HuH-7.5 (cell line): ENCODE data around the gene DGAT2L6.

Experiments used
- DNase-seq: peaks from one replicate; pipeline ENCODE4 v3.0.0; 2011; ENCODE audit warnings: low spot score

The DGAT2L6 gene

GRCh38 chrX:70176938-70177533, at the start of gene DGAT2L6:
TSS of gene DGAT2L6 (plus strand) at chrX:70177483. CDS start at chrX:70177583, 100 bp downstream.
- no peak for DNase-seq

DNA sequence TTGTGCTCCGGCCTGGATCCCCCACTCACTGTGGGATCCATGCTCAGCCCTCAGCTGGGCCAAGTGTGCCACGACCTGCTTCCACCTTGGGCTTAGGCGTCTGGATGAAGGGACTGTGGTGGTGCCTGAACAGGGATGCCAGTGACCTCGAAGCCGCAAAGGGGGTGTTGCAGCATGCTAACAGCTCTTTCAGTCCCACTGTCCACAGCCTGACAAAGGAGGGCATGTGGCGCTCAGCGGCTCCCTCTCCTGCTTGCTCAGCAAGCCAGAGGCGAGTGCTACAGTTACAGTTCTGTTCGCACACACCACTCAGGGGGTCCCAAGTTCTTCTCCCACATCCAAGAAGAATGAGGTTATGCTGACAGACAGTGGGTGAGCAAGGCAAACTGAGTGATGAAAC, 49.2 kb upstream of the DGAT2L6 start:
- no peak for DNase-seq

- no peak for DNase-seq
These were observed 47.5 kb upstream of the DGAT2L6 start for GRCh38 chrX:70129816-70130215.

GRCh38 chrX:70132224-70132623, 45.1 kb upstream of the DGAT2L6 start:
- no peak for DNase-seq

- DNase-seq = no peak
These were observed 44.4 kb upstream of the DGAT2L6 start for GRCh38 chrX:70132877-70133302.

GRCh38 chrX:70133303-70134115, 43.8 kb upstream of the DGAT2L6 start, which contains the start of gene IGBP1:
TSS of gene IGBP1 (plus strand) at chrX:70133447. CDS start at chrX:70133948, 501 bp downstream.
- DNase-seq = peak; percentile 69

DNA sequence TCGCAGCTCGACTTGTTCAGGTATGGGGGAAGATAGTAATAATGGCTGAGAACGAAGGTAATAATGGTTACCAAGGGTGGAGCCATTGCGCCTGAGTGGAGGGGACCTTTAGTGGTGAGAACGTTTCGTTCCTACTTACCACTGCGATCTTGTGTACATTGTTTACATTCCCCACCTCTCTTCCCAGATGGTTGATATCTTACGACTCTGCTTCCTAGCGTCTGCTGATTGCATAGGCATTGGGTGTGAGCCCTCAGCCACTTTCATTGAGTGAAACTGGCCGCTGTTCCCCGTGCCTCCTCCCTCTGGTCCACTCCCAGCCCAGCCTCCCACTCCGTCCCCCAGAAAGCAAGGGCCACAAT, 43.2 kb upstream of the DGAT2L6 start:
- DNase-seq = no peak

GRCh38 chrX:70138622-70139021, 38.7 kb upstream of the DGAT2L6 start:
- DNase-seq = no peak

DNA sequence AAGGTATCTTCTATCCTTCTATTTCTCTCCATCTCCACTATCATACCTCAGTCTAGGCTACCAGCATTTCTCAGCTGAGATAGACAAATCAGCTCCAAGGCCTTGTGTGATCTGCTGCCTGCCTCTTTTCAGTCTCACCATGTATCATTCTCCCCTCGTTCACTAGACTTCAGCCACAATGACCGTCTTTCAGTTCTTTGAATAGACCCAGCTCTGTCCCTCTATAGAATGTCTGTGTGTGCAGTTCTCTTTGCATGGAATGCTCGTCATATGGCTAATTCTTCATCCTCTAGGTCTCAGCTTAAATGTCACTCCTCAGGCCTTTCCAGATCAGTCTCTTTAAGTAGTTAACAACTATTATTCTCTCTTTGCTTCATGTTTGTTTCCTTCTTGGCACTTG, 37.5 kb upstream of the DGAT2L6 start:
- DNase-seq = no peak

GRCh38 chrX:70141373-70141772, 35.9 kb upstream of the DGAT2L6 start:
- no peak for DNase-seq

GRCh38 chrX:70166601-70167590, 10.4 kb upstream of the DGAT2L6 start:
- DNase-seq = no peak

GRCh38 chrX:70168238-70169188, 8.8 kb upstream of the DGAT2L6 start:
- DNase-seq = no peak

DNA sequence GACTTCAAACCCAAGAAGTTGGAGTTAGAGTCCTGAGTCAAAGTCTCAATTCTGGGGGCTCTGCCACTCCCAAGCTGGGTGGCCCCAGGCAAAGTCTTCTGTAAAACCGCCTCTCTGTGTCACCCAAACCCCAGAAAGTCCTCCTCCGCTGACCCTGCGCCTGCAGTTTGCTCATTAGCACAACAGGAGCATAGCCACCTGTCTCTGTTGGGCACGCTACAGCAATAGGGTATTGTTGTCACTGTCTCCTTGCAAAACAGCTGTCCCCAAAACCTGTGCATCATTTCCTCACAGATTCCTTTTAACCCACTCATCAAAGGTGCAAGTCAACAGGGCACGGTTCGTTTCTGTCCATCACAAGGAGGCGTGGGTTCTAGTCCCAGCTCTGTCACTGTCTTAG, 8.0 kb upstream of the DGAT2L6 start:
- DNase-seq = no peak

GRCh38 chrX:70171624-70172023, 5.7 kb upstream of the DGAT2L6 start:
- no peak for DNase-seq

DNA sequence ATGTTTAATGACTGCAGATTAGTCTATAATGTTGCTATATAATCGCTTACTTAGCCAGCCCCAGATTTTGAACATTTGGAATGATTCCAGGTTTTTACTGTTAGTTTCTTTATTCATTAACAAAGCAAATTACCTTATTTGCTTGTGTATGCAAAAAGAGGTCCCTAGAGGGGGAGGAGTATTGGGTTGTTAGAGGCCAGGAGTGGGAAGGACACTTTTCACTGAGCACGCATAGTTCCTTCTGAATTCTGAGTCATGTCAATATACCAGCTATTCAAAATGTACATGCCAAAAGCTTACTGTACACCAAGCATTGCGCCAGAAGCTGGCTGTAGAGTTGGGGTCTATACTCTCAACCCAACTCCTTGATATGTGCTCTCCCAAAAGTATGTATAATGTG, 5.1 kb upstream of the DGAT2L6 start:
- DNase-seq = no peak

GRCh38 chrX:70172964-70173363, 4.3 kb upstream of the DGAT2L6 start:
- no peak for DNase-seq

DNA sequence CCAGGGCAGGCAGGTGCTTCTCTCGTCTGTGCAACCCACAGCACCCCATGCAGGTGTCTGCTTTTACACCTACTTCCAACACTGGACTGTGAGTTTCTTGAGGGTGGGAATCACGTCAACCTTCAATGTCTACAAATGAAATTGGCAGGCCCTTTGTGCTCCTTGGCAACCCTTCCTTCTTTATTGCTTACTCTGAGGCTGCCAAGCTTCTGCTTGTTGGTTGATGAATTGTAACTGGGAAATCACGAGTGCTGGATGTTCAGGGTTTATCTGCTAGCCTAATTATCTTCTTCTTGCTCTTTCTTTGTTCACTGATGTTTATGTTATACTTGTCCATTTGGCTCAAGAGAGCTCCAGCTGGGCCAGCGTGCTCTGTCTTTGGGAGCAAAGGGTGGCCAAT, 2.5 kb upstream of the DGAT2L6 start:
- no peak for DNase-seq

GRCh38 chrX:70175338-70175737, 1.9 kb upstream of the DGAT2L6 start:
- no peak for DNase-seq

- no peak for DNase-seq
These were observed 5.8 kb downstream of the DGAT2L6 start for GRCh38 chrX:70183091-70183490.

DNA sequence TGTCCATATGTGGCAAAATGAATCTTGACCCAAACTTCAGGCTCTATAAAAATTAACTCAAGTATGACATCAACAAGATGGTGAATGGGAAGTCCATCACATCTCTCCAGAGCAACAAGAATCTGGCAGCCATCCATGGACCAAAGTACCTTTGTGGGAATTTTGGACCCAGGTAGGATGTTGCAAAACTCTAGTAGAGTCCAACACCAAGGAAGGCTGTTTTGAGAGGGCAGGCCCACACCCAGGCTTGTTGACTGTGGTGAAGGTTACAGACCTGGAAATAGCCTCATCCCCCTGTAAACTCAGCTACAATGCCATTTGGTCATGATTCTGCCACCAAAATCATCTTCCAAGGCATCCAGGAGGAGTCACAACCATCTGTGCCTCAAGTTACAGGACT, 12.9 kb downstream of the DGAT2L6 start:
- DNase-seq = no peak
